Fibroblast of lung (primary cell): Measurements from ENCODE around the gene KLHL10.

Experiments used
- CTCF ChIP-seq, 2 donors: IDR thresholded peaks in 1 of 2; conservative IDR thresholded peaks in 1 of 2; 1 replicate in 1 of 2; 2 replicates in 1 of 2; pipeline ENCODE4 v1.5.1; 2011 to 2012; ENCODE audit warnings: low read length in 2 of 2, control low read depth in 1 of 2, inconsistent platforms in 1 of 2, low read depth in 1 of 2, mild to moderate bottlenecking in 1 of 2
- EZH2 ChIP-seq: IDR thresholded peaks from 2 replicates; pipeline ENCODE4 v1.5.1; 2012; ENCODE audit warnings: low read length, control low read depth, mild to moderate bottlenecking; ENCODE audit errors: missing control alignments

DNA sequence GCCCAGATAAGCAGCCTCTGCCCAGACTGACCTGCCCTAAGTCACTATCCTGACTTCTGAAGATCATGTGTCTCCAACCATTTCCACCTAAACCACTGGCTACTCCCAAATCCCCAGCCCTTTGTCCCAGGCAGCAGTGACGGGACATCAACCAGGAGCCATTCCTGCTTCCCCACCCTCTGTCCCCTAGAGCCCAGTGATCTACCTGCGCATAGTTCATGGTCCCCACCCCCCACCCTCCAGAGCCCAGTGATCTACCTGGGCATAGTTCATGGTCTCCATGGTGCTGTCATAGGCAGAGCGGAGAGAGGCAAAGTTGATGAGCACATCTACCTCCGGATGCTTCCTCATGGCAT, 54.4 kb downstream of the KLHL10 start:
- TF ChIP-seq EZH2 = no peak
- no peak for TF ChIP-seq CTCF (conservative IDR thresholded peaks at IDR 0.05 in 1 of 2, IDR thresholded peaks at IDR 0.05 in 1 of 2; ENCODE audit: low read depth in 1 of 2, low read length in 2 of 2)
